Measurements from ENCODE around the gene ATP6V0D1.

DNA sequence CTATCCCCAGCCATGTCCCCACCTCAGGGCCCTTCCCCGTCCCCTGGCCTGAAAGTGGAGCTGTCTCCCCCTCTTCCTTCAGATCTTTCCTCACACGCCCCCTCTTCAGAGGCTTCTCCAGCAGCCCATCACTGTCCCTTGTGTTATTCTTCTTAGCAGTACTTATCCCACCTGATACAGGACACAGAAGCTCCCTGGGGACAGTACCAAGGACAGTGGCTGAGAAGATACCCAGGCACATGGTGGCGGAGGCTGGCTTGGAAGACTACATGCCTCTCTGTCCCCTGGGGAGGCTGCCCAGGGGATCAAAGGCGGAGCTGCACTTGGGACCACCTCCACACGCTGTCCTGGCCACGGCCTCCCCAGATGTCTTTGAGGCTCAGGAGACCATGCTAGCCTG is 26.1 kb downstream of the ATP6V0D1 start:
- TF ChIP-seq, protein P1, sequence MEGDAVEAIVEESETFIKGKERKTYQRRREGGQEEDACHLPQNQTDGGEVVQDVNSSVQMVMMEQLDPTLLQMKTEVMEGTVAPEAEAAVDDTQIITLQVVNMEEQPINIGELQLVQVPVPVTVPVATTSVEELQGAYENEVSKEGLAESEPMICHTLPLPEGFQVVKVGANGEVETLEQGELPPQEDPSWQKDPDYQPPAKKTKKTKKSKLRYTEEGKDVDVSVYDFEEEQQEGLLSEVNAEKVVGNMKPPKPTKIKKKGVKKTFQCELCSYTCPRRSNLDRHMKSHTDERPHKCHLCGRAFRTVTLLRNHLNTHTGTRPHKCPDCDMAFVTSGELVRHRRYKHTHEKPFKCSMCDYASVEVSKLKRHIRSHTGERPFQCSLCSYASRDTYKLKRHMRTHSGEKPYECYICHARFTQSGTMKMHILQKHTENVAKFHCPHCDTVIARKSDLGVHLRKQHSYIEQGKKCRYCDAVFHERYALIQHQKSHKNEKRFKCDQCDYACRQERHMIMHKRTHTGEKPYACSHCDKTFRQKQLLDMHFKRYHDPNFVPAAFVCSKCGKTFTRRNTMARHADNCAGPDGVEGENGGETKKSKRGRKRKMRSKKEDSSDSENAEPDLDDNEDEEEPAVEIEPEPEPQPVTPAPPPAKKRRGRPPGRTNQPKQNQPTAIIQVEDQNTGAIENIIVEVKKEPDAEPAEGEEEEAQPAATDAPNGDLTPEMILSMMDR (IDR thresholded peaks at IDR 0.05) = no peak
- TF ChIP-seq POLR2AphosphoS5 (IDR thresholded peaks at IDR 0.05) (no peak), POLR2A (IDR thresholded peaks at IDR 0.05) (no peak), EP300 (IDR thresholded peaks at IDR 0.05) (no peak)

Data from upper lobe of left lung (tissue), 4 donors.